Superior temporal gyrus (tissue), 1 donor: ENCODE measurements around the gene PERCC1.

Experiments
- DNase-seq: peaks from one replicate; pipeline ENCODE4 v3.0.0-alpha.2; 2016; ENCODE audit errors: extremely low spot score

Gene PERCC1

GRCh38 chr16:1450218-1450617, 19.3 kb downstream of the PERCC1 start:
- DNase-seq: no peak

GRCh38 chr16:1450841-1451240, 20.0 kb downstream of the PERCC1 start:
- DNase-seq: no peak

GRCh38 chr16:1451702-1452392, 21.0 kb downstream of the PERCC1 start:
- no peak for DNase-seq

GRCh38 chr16:1452530-1452929, 21.7 kb downstream of the PERCC1 start:
- no peak for DNase-seq

GRCh38 chr16:1453316-1453715, 22.4 kb downstream of the PERCC1 start:
- no peak for DNase-seq

- no peak for DNase-seq
Measured at GRCh38 chr16:1454561-1454960, 23.7 kb downstream of the PERCC1 start.

GRCh38 chr16:1455190-1456171, 24.6 kb downstream of the PERCC1 start:
- no peak for DNase-seq

- no peak for DNase-seq
Measured at GRCh38 chr16:1456951-1457350, 26.1 kb downstream of the PERCC1 start.

GRCh38 chr16:1457489-1458245, 26.8 kb downstream of the PERCC1 start:
- no peak for DNase-seq

- DNase-seq: peak; percentile 10
Measured at GRCh38 chr16:1458336-1458976, 27.6 kb downstream of the PERCC1 start.

GRCh38 chr16:1458977-1459341, 28.1 kb downstream of the PERCC1 start:
- no peak for DNase-seq

GRCh38 chr16:1459967-1460366, 29.1 kb downstream of the PERCC1 start:
- DNase-seq: no peak

GRCh38 chr16:1460602-1461138, 29.8 kb downstream of the PERCC1 start:
- no peak for DNase-seq

GRCh38 chr16:1461146-1461545, 30.3 kb downstream of the PERCC1 start:
- DNase-seq: no peak

GRCh38 chr16:1464196-1464893, 33.5 kb downstream of the PERCC1 start:
- DNase-seq: no peak

- DNase-seq: no peak
Measured at GRCh38 chr16:1464894-1465566, 34.2 kb downstream of the PERCC1 start.

- no peak for DNase-seq
Measured at GRCh38 chr16:1465567-1465915, 34.7 kb downstream of the PERCC1 start.

GRCh38 chr16:1466054-1466453, 35.2 kb downstream of the PERCC1 start:
- no peak for DNase-seq

- no peak for DNase-seq
Measured at GRCh38 chr16:1466968-1467521, 36.2 kb downstream of the PERCC1 start.

- DNase-seq: no peak
Measured at GRCh38 chr16:1468426-1468810, 37.5 kb downstream of the PERCC1 start.
